Gastrocnemius medialis (tissue), 4 donors: ENCODE results near the gene SEC24D. TPM values are rescaled to one million over a fixed set of nuclear protein-coding genes. Genes with fewer than 3 reads are reported as not detected.

Experiments
- ATAC-seq, 2 donors: fragments of 150-250 bp; one replicate each; pipeline ENCODE4 v1.9.1; 2016
- DNase-seq, 2 donors: peaks; one replicate each; pipeline ENCODE4 v3.0.0-alpha.2; 2019
- H3K27ac ChIP-seq, 4 donors: fragments of 200-600 bp; sonication (generic); 1 replicate in 1 of 4; 2 replicates in 3 of 4; pipeline ENCODE4 v1.5.1; 2016 to 2018; ENCODE audit warnings: mild to moderate bottlenecking in 2 of 4, moderate library complexity in 1 of 4
- H3K27me3 ChIP-seq, 3 donors: fragments of 200-600 bp; sonication (generic) in 2 of 3; 1 replicate in 1 of 3; 2 replicates in 2 of 3; pipeline versions ENCODE4 v1.5.1 to v1.6.0; 2016 to 2019; ENCODE audit warnings: mild to moderate bottlenecking in 1 of 3, moderate library complexity in 1 of 3
- H3K36me3 ChIP-seq, 2 donors: fragments of 200-600 bp; sonication (generic) in 1 of 2; one replicate each; pipeline ENCODE4 v1.5.1; 2017 to 2018
- H3K4me1 ChIP-seq, 2 donors: fragments of 200-600 bp; sonication (generic) in 1 of 2; one replicate each; pipeline ENCODE4 v1.5.1; 2016 to 2017; ENCODE audit warnings: mild to moderate bottlenecking in 2 of 2
- H3K4me3 ChIP-seq, 4 donors: fragments of 200-600 bp; sonication (generic) in 3 of 4; 1 replicate in 1 of 4; 2 replicates in 3 of 4; pipeline ENCODE4 v1.5.1; 2016 to 2019; ENCODE audit warnings: mild to moderate bottlenecking in 2 of 4
- H3K9me3 ChIP-seq, 3 donors: fragments of 200-600 bp; sonication (generic) in 2 of 3; 1 replicate in 1 of 3; 2 replicates in 2 of 3; pipeline ENCODE4 v1.5.1; 2016 to 2019
- CTCF ChIP-seq, 5 experiments: fragments of 450-650 bp in 3 of 5; fragments of 200-600 bp in 2 of 5; sonication (generic) in 2 of 5; IDR thresholded peaks in 4 of 5; conservative IDR thresholded peaks in 1 of 5; 1 replicate in 4 of 5; 2 replicates in 1 of 5; pipeline ENCODE4 v1.5.1; 2016 to 2019; ENCODE audit warnings: antibody characterized with exemption in 5 of 5, mild to moderate bottlenecking in 3 of 5, moderate library complexity in 3 of 5
- POLR2A ChIP-seq, 2 donors: fragments of 450-650 bp; IDR thresholded peaks; one replicate each; pipeline ENCODE4 v1.6.1; 2017; ENCODE audit warnings: antibody characterized with exemption in 2 of 2, mild to moderate bottlenecking in 2 of 2, moderate library complexity in 2 of 2
- in situ Hi-C, 4 donors: fragments of 200-750 bp; cut with MboI; loops; one replicate each; pipeline versions ENCODE4 v1.15.0 to v1.8.0; 2017; ENCODE audit warnings: low sequenced_read_pairs in 4 of 4
- intact Hi-C: fragments of 100-400 bp; cut with DNase I; formaldehyde crosslinking; loops from one replicate; pipeline ENCODE4 v1.15.1; 2023; ENCODE audit warnings: low total_unique reads
- total RNA-seq, 4 donors: library from RNA; depleted of rRNA; stranded (reverse); fragments of >200 nt; gene quantifications; one replicate each; pipeline versions ENCODE4 v1.1.0 to v1.2.3, GENCODE V29; 2016

SEC24D gene
- total RNA-seq, 4 donors from 2014 or later = 8.9 to 16.2 (median 10.4) TPM

GRCh38 chr4:118767109-118767508, 68.8 kb downstream of the SEC24D start:
- Histone ChIP-seq H3K27ac (peak overlapping the region in 2 of 4 donors; percentile 61 to 74), H3K27me3 (no peaks in the 10 kb centered on the region), H3K4me1 (peaks cover 23 to 41% of the 10 kb centered on the region in 2 donors), H3K4me3 (no peak overlapping the region), H3K9me3 (no peaks in the 10 kb centered on the region), H3K36me3 (peaks cover 0 to 13% of the 10 kb centered on the region in 2 donors)
- intact Hi-C loops = no loop called here
- DNase-seq = no peak
- in situ Hi-C loops = loop anchor here in 3 of 4 donors (10.0 to 25.0 kb wide), 2 partner anchors 208 to 520 kb away; no protein-coding TSS in a partner anchor
- no peak for TF ChIP-seq POLR2A (IDR thresholded peaks at IDR 0.05)
- no peak for TF ChIP-seq CTCF (IDR thresholded peaks at IDR 0.05 in 4 of 5, conservative IDR thresholded peaks at IDR 0.05 in 1 of 5)
- no peak for ATAC-seq

GRCh38 chr4:118765399-118765798, 70.5 kb downstream of the SEC24D start:
- intact Hi-C loops = no loop called here

GRCh38 chr4:118762730-118763477, 73.0 kb downstream of the SEC24D start:
- Histone ChIP-seq H3K27me3 (no peaks in the 10 kb centered on the region), H3K4me1 (peaks cover 37 to 69% of the 10 kb centered on the region in 2 donors), H3K4me3 (no peak overlapping the region), H3K9me3 (no peaks in the 10 kb centered on the region), H3K36me3 (peaks cover 0 to 13% of the 10 kb centered on the region in 2 donors), H3K27ac (peak overlapping the region in 3 of 4 donors; percentile 53 to 74 (median 61))
- no peak for TF ChIP-seq CTCF (IDR thresholded peaks at IDR 0.05 in 4 of 5, conservative IDR thresholded peaks at IDR 0.05 in 1 of 5)
- TF ChIP-seq POLR2A (IDR thresholded peaks at IDR 0.05) = no peak
- in situ Hi-C loops (loop anchor here in 3 of 4 donors (10.0 to 25.0 kb wide), 2 partner anchors 212 to 524 kb away; no protein-coding TSS in a partner anchor), intact Hi-C loops (no loop called here)
- DNase-seq (no peak), ATAC-seq (no peak)

More at GRCh38 chr4:118765399-118765798, 70.5 kb downstream of the SEC24D start:
- H3K36me3 ChIP-seq = peaks cover 0 to 13% of the 10 kb centered on the region in 2 donors
- DNase-seq = peak in 1 of 2 donors; percentile 27
- TF ChIP-seq CTCF (IDR thresholded peaks at IDR 0.05 in 4 of 5, conservative IDR thresholded peaks at IDR 0.05 in 1 of 5) = no peak
- TF ChIP-seq POLR2A (IDR thresholded peaks at IDR 0.05) = no peak
- no peaks in the 10 kb centered on the region for H3K27me3 ChIP-seq
- H3K4me1 ChIP-seq = peaks cover 31 to 48% of the 10 kb centered on the region in 2 donors
- H3K4me3 ChIP-seq = no peak overlapping the region
- H3K27ac ChIP-seq = peak overlapping the region; percentile 27 to 74 (median 57)
- peak; percentile 95 to 97 for ATAC-seq
- in situ Hi-C loops = loop anchor here in 3 of 4 donors (10.0 to 25.0 kb wide), 2 partner anchors 209 to 522 kb away; no protein-coding TSS in a partner anchor
- no peaks in the 10 kb centered on the region for H3K9me3 ChIP-seq

- intact Hi-C loops (no loop called here), in situ Hi-C loops (loop anchor here in 3 of 4 donors (10.0 to 25.0 kb wide), 2 partner anchors 213 to 525 kb away; no protein-coding TSS in a partner anchor)
- peaks cover 0 to 13% of the 10 kb centered on the region in 2 donors for H3K36me3 ChIP-seq
- DNase-seq (no peak), ATAC-seq (no peak)
- no peaks in the 10 kb centered on the region for H3K9me3 ChIP-seq
- peaks cover 44 to 76% of the 10 kb centered on the region in 2 donors for H3K4me1 ChIP-seq
- no peaks in the 10 kb centered on the region for H3K27me3 ChIP-seq
- TF ChIP-seq POLR2A (IDR thresholded peaks at IDR 0.05) (no peak), CTCF (IDR thresholded peaks at IDR 0.05 in 4 of 5, conservative IDR thresholded peaks at IDR 0.05 in 1 of 5) (no peak)
- peak overlapping the region in 3 of 4 donors; percentile 33 to 53 (median 34) for H3K27ac ChIP-seq
- no peak overlapping the region for H3K4me3 ChIP-seq
These were observed 73.8 kb downstream of the SEC24D start for GRCh38 chr4:118762155-118762554.
